HG02943 (cell line): ENCODE data around the gene MAD2L1BP.
A peak's percentile ranks its signal among the peaks of the same experiment; 100 is the strongest.
"Not testable (repeated sequence)": the region's sequence is repeated elsewhere in the genome, so short reads cannot be mapped to it uniquely, and the experiment has no call there.

ENCODE experiments used
- ATAC-seq: cut with Tn5 transposase; IDR thresholded peaks from one replicate; pipeline ENCODE4 v1.9.1; 2021; ENCODE audit warnings: mild to moderate bottlenecking, low read depth, moderate library complexity; ENCODE audit not compliant: unreplicated experiment

MAD2L1BP gene

DNA sequence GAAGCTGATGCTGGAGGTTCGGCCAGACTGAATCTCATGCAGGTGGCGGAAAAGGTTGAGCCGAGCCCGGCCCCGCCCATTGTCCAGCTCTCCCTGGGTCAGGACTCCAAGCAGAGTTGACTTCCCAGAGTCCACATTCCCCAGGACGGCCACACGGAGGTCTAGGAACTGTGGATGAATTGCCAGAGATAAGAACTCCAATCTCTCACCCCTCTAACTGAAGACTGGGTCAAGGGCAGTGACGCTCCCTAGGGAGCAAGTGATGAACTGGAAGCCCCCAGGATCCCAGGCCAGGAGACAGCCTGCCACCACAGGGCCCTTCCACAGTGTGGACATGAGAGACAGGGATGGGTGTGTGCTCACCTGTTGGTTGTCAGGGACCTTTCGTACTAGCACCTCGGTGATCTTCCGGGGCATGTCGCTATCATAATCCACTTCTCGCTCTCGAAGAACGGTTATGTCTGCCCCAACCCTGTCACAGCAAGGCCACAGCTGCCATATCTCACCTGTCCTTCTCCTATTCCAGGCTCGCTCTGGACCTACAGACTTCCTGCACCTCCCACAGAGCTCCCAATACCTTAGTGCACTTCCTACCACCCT, 10.1 kb upstream of the MAD2L1BP start:
- no peak for ATAC-seq

- no peak for ATAC-seq
These were observed 8.4 kb upstream of the MAD2L1BP start for GRCh38 chr6:43627008-43627825.

DNA sequence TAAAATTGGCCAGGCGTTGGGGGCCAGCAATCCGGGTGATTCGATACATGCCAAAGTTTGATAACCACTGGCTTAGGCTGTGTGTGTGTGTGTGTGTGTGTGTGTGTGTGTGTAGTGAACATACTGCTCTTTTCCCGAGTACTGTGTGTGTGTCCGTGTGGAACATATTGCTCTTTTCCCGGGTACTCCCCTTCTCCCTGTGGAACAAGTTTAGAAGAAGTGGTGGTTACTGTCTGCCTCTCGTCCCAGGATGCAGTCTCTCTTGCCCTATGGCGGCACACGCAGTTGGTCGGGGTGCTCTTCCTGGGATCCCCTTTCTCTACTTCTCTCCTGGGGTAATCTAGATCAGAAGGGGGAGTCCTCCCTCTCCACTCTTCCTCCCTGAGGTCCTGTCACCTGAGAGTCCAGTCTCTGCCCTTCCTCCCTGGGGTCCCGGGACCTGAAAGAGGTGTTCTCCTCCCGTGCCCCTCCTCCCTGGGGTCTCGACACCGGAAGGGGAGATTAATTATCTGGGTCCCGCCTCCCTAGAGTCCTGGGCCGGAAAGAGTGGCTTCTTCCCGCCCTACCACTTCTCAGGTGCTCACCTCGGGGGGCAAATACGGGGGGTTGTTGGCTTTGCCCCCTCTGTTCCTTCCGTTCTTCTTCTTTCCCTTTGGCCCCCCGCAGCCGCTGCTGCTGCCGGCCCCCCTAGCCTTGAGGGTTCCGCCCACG, 7.1 kb upstream of the MAD2L1BP start:
- peak; percentile 25 for ATAC-seq

GRCh38 chr6:43629104-43629504, 6.5 kb upstream of the MAD2L1BP start, which contains the start of gene GTPBP2:
Gene GTPBP2, minus strand, starts transcription at chr6:43629264. Its CDS starts 102 bp downstream, at chr6:43629162.
- ATAC-seq, result peak; percentile 75

DNA sequence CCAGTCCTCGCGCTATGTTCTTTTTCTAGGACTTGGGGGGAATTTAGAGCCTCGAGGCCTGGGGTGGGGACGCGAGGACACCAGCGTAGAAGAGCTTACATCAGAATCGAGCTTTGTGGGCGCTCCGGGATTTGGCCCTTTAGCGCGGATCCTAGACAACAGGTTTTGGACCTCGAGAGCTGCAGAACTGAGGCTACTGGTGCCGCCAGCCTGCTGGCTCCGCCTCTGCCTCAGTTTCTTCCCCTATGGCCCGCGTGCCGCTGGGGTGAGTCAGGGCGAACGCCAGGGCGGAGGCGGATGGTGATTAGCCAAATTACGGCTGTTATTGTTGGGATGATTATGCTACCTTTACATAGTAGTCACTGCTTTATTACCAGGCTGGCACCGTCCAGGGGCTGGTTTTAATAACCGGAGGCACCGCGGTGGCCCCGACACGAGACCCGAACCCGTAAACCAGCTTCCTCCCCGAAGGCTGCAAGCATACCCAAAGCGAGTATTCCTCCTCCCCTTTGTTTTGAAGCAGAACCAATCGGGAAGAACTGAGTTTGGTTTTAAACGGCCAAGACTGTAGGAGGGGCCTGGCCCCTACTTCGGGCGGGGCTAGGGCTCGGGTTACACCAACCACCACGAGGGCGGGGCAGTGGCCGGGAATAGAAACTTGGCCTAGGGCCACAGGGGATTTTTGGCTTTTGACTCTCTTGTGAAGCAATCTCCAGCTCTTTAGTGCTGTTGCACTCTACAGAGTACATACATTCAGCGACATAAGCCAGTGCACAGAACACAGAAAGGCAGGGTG, 5.9 kb upstream of the MAD2L1BP start:
- ATAC-seq, result peak; percentile 67

- no peak for ATAC-seq
These were observed 4.5 kb upstream of the MAD2L1BP start for GRCh38 chr6:43630980-43631619.

DNA sequence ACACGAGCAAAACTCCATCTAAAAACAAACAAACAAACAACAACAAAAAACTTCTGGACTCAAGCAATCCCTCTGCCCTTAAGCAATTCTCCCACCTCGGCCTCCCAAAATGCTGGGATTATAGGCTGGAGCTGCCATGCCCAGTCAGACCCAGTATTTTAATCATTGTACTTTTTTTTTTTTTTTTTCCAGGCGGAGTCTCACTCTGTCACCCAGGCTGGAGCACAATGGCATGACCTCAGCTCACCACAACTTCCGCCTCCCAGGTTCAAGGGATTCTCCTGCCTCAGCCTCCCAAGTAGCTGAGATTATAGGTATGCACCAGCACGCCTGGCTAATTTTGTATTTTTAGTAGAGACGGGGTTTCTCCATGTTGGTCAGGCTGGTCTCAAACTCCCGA, 2.6 kb upstream of the MAD2L1BP start:
- ATAC-seq, result not testable (repeated sequence)

GRCh38 chr6:43634702-43635303, 837 bp upstream of the MAD2L1BP start:
- no peak for ATAC-seq

GRCh38 chr6:43636308-43636659, 644 bp downstream of the MAD2L1BP start:
- no peak for ATAC-seq

DNA sequence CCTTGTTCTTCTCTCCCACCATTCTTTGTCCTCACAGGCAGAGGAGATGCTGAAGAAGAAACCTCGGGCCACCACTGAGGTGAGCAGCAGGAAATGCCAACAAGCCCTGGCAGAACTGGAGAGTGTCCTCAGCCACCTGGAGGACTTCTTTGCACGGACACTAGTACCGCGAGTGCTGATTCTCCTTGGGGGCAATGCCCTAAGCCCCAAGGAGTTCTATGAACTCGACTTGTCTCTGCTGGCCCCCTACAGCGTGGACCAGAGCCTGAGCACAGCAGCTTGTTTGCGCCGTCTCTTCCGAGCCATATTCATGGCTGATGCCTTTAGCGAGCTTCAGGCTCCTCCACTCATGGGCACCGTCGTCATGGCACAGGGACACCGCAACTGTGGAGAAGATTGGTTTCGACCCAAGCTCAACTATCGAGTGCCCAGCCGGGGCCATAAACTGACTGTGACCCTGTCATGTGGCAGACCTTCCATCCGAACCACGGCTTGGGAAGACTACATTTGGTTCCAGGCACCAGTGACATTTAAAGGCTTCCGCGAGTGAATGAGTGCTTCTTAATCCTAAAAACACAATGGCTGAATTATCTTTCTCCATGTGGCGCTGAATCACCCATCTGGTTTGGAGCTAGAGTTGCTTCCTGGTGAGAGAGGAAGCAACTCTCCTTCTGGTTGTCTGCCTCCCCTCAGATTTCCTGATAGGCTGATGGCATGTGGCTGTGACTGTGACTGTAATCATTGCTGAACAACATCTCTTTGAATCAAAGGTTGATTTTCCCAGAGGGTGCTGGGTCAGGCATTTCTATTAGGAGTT, 4.6 kb downstream of the MAD2L1BP start:
- ATAC-seq, result no peak

DNA sequence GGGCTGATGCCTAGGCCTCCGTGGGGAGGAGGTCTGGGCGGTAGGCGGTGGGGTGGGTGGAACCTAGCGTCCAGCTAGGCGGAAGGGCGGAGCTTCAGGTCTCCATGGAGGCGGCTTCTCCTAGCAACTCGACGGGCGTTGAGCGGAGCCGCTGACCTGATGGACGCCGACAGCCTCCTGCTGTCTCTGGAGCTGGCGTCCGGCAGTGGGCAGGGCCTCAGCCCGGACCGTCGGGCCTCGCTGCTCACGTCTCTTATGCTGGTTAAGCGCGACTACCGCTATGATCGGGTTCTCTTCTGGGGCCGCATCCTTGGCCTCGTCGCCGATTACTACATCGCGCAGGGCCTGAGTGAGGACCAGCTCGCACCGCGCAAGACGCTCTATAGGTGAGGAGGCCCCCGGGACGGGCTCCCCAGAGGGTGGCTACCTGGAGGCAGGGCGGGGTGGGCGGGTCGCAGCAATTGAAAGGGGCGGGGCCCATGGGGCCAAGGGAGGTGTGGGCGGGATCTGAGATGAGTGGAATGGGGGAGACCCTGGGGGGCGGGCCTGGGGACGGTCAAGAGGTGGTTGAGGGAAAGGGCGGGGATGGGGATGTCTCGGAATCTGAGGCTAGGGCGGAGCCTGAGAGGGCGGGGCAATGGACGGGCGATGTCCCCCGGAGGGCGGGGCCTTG, 9.4 kb downstream of the MAD2L1BP start, which contains the start of gene RSPH9:
Gene RSPH9 (plus strand): TSS at position 97 of the 673 bp plus-strand sequence. CDS start 63 bp downstream, at position 160.
- no peak for ATAC-seq

DNA sequence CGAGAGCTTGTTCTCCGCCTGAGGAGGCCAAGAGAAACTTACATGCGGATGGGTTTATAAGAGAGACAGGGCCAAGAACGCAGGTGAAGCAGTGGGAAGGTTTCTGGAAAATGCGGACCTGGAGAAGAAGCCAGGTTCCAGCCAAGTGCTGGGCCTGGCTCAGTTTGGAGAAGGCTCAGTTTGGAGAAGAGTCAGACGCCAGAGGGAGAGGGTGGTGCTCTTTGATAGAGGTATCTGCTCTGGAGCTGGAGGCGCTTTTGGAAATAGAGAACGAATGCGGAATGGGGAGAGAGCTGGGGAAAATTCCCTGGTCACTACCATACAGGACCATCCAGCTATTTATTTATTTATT, 9.9 kb downstream of the MAD2L1BP start:
- ATAC-seq, result no peak

DNA sequence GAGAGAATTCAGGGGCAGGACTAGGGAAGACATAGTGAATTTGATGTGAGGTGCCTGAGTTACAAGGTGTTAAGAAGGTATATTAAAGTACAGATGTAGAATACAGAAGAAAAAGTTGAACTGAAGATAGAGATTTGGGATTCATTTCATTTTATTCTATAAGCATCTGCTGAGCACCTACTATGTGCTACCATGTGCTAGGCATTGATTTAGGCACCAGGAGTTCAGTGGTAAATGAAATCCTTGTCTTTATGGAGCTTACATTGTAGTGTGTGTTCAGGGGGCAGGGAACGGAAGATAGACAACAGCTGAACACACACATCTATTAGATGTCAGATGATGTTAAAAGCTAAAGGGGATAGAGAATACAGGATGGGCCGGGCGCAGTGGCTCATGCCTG, 12.0 kb downstream of the MAD2L1BP start:
- ATAC-seq, result no peak

GRCh38 chr6:43648248-43648647, 12.6 kb downstream of the MAD2L1BP start:
- no peak for ATAC-seq

DNA sequence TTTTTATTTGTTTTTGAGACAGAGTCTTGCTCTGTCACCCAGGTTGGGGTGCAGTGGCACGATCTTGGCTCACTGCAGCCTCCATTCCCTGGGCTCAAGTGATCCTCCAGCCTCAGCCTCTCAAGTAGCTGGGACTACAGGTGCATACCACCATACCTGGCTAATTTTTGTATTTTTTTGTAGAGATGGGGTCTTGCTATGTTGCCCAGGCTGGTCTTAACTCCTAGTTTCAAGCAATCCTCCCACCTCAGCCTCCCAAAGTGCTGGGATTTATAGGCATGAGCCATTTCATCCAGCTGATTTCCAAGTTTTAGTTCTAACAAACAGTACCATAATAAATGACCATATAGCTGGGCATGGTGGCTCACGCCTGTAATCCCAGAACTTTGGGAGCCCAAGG, 17.2 kb downstream of the MAD2L1BP start:
- not testable (repeated sequence) for ATAC-seq

DNA sequence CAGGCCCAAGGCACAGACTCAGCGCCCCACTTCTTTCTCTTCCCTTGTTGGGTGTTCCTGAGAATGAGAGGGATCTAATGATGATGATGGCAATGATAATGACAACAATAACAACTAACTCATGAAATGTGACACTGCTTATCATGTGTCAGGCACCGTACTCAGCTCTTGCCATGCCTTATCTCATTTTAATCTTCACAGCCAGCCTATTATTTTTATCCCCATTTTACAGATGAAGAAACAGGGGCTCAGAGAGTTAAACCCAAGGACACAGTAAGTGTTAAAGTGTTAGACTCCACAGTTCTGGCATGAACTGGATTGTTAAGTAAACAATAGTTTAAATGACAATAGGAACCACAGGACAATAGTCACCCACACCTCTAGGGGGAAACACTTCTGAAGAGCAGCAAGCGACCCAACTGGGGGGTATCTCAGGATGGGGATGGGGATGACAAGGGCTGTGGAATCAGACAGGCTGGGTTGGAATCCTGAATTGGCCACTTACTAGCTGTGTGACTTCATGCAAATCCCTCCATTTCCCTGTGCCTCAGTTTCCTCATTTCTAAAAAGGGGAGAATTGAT, 21.7 kb downstream of the MAD2L1BP start:
- no peak for ATAC-seq

GRCh38 chr6:43658161-43658560, 22.5 kb downstream of the MAD2L1BP start:
- no peak for ATAC-seq

GRCh38 chr6:43662948-43663347, 27.3 kb downstream of the MAD2L1BP start:
- ATAC-seq, result not testable (repeated sequence)
